ENCODE results near the gene FUBP3.

The FUBP3 gene

GRCh38 chr9:130666393-130667119 lies 87.2 kb downstream of the FUBP3 start:
- Histone ChIP-seq H3K9me3 (ENCODE audit: insufficient read depth, low read depth, low read length) (peaks cover 11% of the 10 kb centered on the region), H3K36me3 (ENCODE audit: insufficient read depth, low read depth, low read length) (no peaks in the 10 kb centered on the region), H3K4me1 (ENCODE audit: insufficient read depth, low read length) (no peaks in the 10 kb centered on the region; the same call in 1 of the 2 replicates), H3K9ac (ENCODE audit: low read depth, low read length) (no peak overlapping the region), H3K27me3 (ENCODE audit: insufficient read depth, low read length) (peaks cover 93% of the 10 kb centered on the region), H3K27ac (ENCODE audit: low read length) (no peak overlapping the region), H3K4me3 (ENCODE audit: low read length) (peak overlapping the region; percentile 40; the same call in 1 of the 2 replicates)

GRCh38 chr9:130667120-130667435 lies 87.7 kb downstream of the FUBP3 start:
- peaks cover 93% of the 10 kb centered on the region for H3K27me3 ChIP-seq (ENCODE audit: insufficient read depth, low read length)
- H3K4me3 ChIP-seq (ENCODE audit: low read length) = no peak overlapping the region
- H3K36me3 ChIP-seq (ENCODE audit: insufficient read depth, low read depth, low read length) = no peaks in the 10 kb centered on the region
- H3K4me1 ChIP-seq (ENCODE audit: insufficient read depth, low read length) = no peaks in the 10 kb centered on the region; the same call in 1 of the 2 replicates
- peaks cover 11% of the 10 kb centered on the region for H3K9me3 ChIP-seq (ENCODE audit: insufficient read depth, low read depth, low read length)
- no peak overlapping the region for H3K9ac ChIP-seq (ENCODE audit: low read depth, low read length)
- no peak overlapping the region for H3K27ac ChIP-seq (ENCODE audit: low read length)

- H3K4me3 ChIP-seq (ENCODE audit: low read length) = no peak overlapping the region
- no peaks in the 10 kb centered on the region; the same call in 1 of the 2 replicates for H3K4me1 ChIP-seq (ENCODE audit: insufficient read depth, low read length)
- peaks cover 5% of the 10 kb centered on the region for H3K9me3 ChIP-seq (ENCODE audit: insufficient read depth, low read depth, low read length)
- no peak overlapping the region for H3K27ac ChIP-seq (ENCODE audit: low read length)
- no peak overlapping the region for H3K9ac ChIP-seq (ENCODE audit: low read depth, low read length)
- no peaks in the 10 kb centered on the region for H3K36me3 ChIP-seq (ENCODE audit: insufficient read depth, low read depth, low read length)
- peaks cover 91% of the 10 kb centered on the region for H3K27me3 ChIP-seq (ENCODE audit: insufficient read depth, low read length)
These were observed 88.8 kb downstream of the FUBP3 start for GRCh38 chr9:130668196-130668595.

- H3K4me1 ChIP-seq (ENCODE audit: insufficient read depth, low read length) = no peaks in the 10 kb centered on the region; the same call in 1 of the 2 replicates
- no peaks in the 10 kb centered on the region for H3K36me3 ChIP-seq (ENCODE audit: insufficient read depth, low read depth, low read length)
- H3K9ac ChIP-seq (ENCODE audit: low read depth, low read length) = no peak overlapping the region
- H3K27ac ChIP-seq (ENCODE audit: low read length) = no peak overlapping the region
- peaks cover 87% of the 10 kb centered on the region for H3K27me3 ChIP-seq (ENCODE audit: insufficient read depth, low read length)
- peaks cover 5% of the 10 kb centered on the region for H3K9me3 ChIP-seq (ENCODE audit: insufficient read depth, low read depth, low read length)
- H3K4me3 ChIP-seq (ENCODE audit: low read length) = no peak overlapping the region
These were observed 89.3 kb downstream of the FUBP3 start for GRCh38 chr9:130668659-130669058.

GRCh38 chr9:130669965-130670364 lies 90.6 kb downstream of the FUBP3 start:
- Histone ChIP-seq H3K27me3 (ENCODE audit: insufficient read depth, low read length) (peaks cover 74% of the 10 kb centered on the region), H3K4me1 (ENCODE audit: insufficient read depth, low read length) (no peaks in the 10 kb centered on the region; the same call in 1 of the 2 replicates), H3K9ac (ENCODE audit: low read depth, low read length) (no peak overlapping the region), H3K4me3 (ENCODE audit: low read length) (no peak overlapping the region), H3K27ac (ENCODE audit: low read length) (no peak overlapping the region), H3K9me3 (ENCODE audit: insufficient read depth, low read depth, low read length) (peaks cover 5% of the 10 kb centered on the region), H3K36me3 (ENCODE audit: insufficient read depth, low read depth, low read length) (no peaks in the 10 kb centered on the region)

GRCh38 chr9:130670644-130671043 lies 91.3 kb downstream of the FUBP3 start:
- Histone ChIP-seq H3K27me3 (ENCODE audit: insufficient read depth, low read length) (peaks cover 67% of the 10 kb centered on the region), H3K4me3 (ENCODE audit: low read length) (no peak overlapping the region), H3K9me3 (ENCODE audit: insufficient read depth, low read depth, low read length) (peaks cover 5% of the 10 kb centered on the region), H3K36me3 (ENCODE audit: insufficient read depth, low read depth, low read length) (no peaks in the 10 kb centered on the region), H3K9ac (ENCODE audit: low read depth, low read length) (no peak overlapping the region), H3K27ac (ENCODE audit: low read length) (no peak overlapping the region), H3K4me1 (ENCODE audit: insufficient read depth, low read length) (no peaks in the 10 kb centered on the region; the same call in 1 of the 2 replicates)

GRCh38 chr9:130672466-130672865 lies 93.1 kb downstream of the FUBP3 start:
- Histone ChIP-seq H3K4me1 (ENCODE audit: insufficient read depth, low read length) (no peaks in the 10 kb centered on the region), H3K9ac (ENCODE audit: low read depth, low read length) (no peak overlapping the region), H3K27me3 (ENCODE audit: insufficient read depth, low read length) (peaks cover 59% of the 10 kb centered on the region), H3K36me3 (ENCODE audit: insufficient read depth, low read depth, low read length) (no peaks in the 10 kb centered on the region), H3K27ac (ENCODE audit: low read length) (no peak overlapping the region), H3K4me3 (ENCODE audit: low read length) (no peak overlapping the region), H3K9me3 (ENCODE audit: insufficient read depth, low read depth, low read length) (no peaks in the 10 kb centered on the region)

GRCh38 chr9:130672933-130673615 lies 93.7 kb downstream of the FUBP3 start:
- Histone ChIP-seq H3K27me3 (ENCODE audit: insufficient read depth, low read length) (peaks cover 59% of the 10 kb centered on the region), H3K9ac (ENCODE audit: low read depth, low read length) (no peak overlapping the region), H3K27ac (ENCODE audit: low read length) (no peak overlapping the region), H3K9me3 (ENCODE audit: insufficient read depth, low read depth, low read length) (no peaks in the 10 kb centered on the region), H3K4me1 (ENCODE audit: insufficient read depth, low read length) (no peaks in the 10 kb centered on the region), H3K4me3 (ENCODE audit: low read length) (no peak overlapping the region), H3K36me3 (ENCODE audit: insufficient read depth, low read depth, low read length) (no peaks in the 10 kb centered on the region)

- H3K4me1 ChIP-seq (ENCODE audit: insufficient read depth, low read length) = no peaks in the 10 kb centered on the region
- no peak overlapping the region for H3K4me3 ChIP-seq (ENCODE audit: low read length)
- H3K9ac ChIP-seq (ENCODE audit: low read depth, low read length) = no peak overlapping the region
- no peaks in the 10 kb centered on the region for H3K9me3 ChIP-seq (ENCODE audit: insufficient read depth, low read depth, low read length)
- no peaks in the 10 kb centered on the region for H3K36me3 ChIP-seq (ENCODE audit: insufficient read depth, low read depth, low read length)
- H3K27me3 ChIP-seq (ENCODE audit: insufficient read depth, low read length) = peaks cover 65% of the 10 kb centered on the region
- H3K27ac ChIP-seq (ENCODE audit: low read length) = no peak overlapping the region
These were observed 96.0 kb downstream of the FUBP3 start for GRCh38 chr9:130675396-130675795.

GRCh38 chr9:130677252-130677651 lies 97.9 kb downstream of the FUBP3 start:
- Histone ChIP-seq H3K4me3 (ENCODE audit: low read length) (no peak overlapping the region), H3K27ac (ENCODE audit: low read length) (no peak overlapping the region), H3K9me3 (ENCODE audit: insufficient read depth, low read depth, low read length) (no peaks in the 10 kb centered on the region), H3K27me3 (ENCODE audit: insufficient read depth, low read length) (peaks cover 65% of the 10 kb centered on the region), H3K4me1 (ENCODE audit: insufficient read depth, low read length) (no peaks in the 10 kb centered on the region), H3K36me3 (ENCODE audit: insufficient read depth, low read depth, low read length) (no peaks in the 10 kb centered on the region), H3K9ac (ENCODE audit: low read depth, low read length) (no peak overlapping the region)

- Histone ChIP-seq H3K4me1 (ENCODE audit: insufficient read depth, low read length) (no peaks in the 10 kb centered on the region), H3K9me3 (ENCODE audit: insufficient read depth, low read depth, low read length) (peaks cover 7% of the 10 kb centered on the region; the same call in 1 of the 2 replicates), H3K27me3 (ENCODE audit: insufficient read depth, low read length) (peaks cover 66% of the 10 kb centered on the region), H3K9ac (ENCODE audit: low read depth, low read length) (no peak overlapping the region), H3K4me3 (ENCODE audit: low read length) (peak overlapping the region; percentile 61; the same call in 1 of the 2 replicates), H3K27ac (ENCODE audit: low read length) (no peak overlapping the region), H3K36me3 (ENCODE audit: insufficient read depth, low read depth, low read length) (no peaks in the 10 kb centered on the region)
These were observed 101.7 kb downstream of the FUBP3 start for GRCh38 chr9:130680836-130681768.

Data from iPS-20b (cell line).